Left forelimb (tissue), 1 donor: Measurements from ENCODE around the gene TSC22D2.
"Not testable (repeated sequence)": the region's sequence is repeated elsewhere in the genome, so short reads cannot be mapped to it uniquely, and the experiment has no call there.

Source experiments
- DNase-seq: peaks from one replicate; pipeline ENCODE4 v3.0.0-alpha.2; 2018; ENCODE audit warnings: low spot score

Gene TSC22D2

GRCh38 chr3:150449169-150449721 lies 41.1 kb downstream of the TSC22D2 start:
- no peak for DNase-seq

- no peak for DNase-seq
These were observed 42.8 kb downstream of the TSC22D2 start for GRCh38 chr3:150450916-150451315.

- DNase-seq: no peak
These were observed 43.4 kb downstream of the TSC22D2 start for GRCh38 chr3:150451329-150452048.

- no peak for DNase-seq
These were observed 45.3 kb downstream of the TSC22D2 start for GRCh38 chr3:150453353-150453752.

- DNase-seq: no peak
These were observed 46.0 kb downstream of the TSC22D2 start for GRCh38 chr3:150454085-150454484.

GRCh38 chr3:150454622-150455021 lies 46.5 kb downstream of the TSC22D2 start:
- DNase-seq: no peak

- DNase-seq: no peak
These were observed 47.2 kb downstream of the TSC22D2 start for GRCh38 chr3:150455341-150455740.

- no peak for DNase-seq
These were observed 49.9 kb downstream of the TSC22D2 start for GRCh38 chr3:150458001-150458400.

GRCh38 chr3:150460484-150460883 lies 52.4 kb downstream of the TSC22D2 start:
- DNase-seq: no peak

GRCh38 chr3:150461399-150461798 lies 53.3 kb downstream of the TSC22D2 start:
- no peak for DNase-seq

- DNase-seq: no peak
These were observed 54.0 kb downstream of the TSC22D2 start for GRCh38 chr3:150462108-150462507.

GRCh38 chr3:150464684-150465083 lies 56.6 kb downstream of the TSC22D2 start:
- DNase-seq: no peak

- DNase-seq: no peak
These were observed 59.3 kb downstream of the TSC22D2 start for GRCh38 chr3:150467381-150467780.

- DNase-seq: no peak
These were observed 61.2 kb downstream of the TSC22D2 start for GRCh38 chr3:150469031-150469930.

- no peak for DNase-seq
These were observed 62.0 kb downstream of the TSC22D2 start for GRCh38 chr3:150469931-150470740.

- no peak for DNase-seq
These were observed 64.3 kb downstream of the TSC22D2 start for GRCh38 chr3:150472421-150472820.

- DNase-seq: not testable (repeated sequence)
These were observed 65.1 kb downstream of the TSC22D2 start for GRCh38 chr3:150473161-150473560.

- DNase-seq: no peak
These were observed 71.3 kb downstream of the TSC22D2 start for GRCh38 chr3:150479370-150479769.

GRCh38 chr3:150480877-150481276 lies 72.8 kb downstream of the TSC22D2 start:
- DNase-seq: no peak

- DNase-seq: no peak
These were observed 75.1 kb downstream of the TSC22D2 start for GRCh38 chr3:150483226-150483625.

- DNase-seq: no peak
These were observed 76.3 kb downstream of the TSC22D2 start for GRCh38 chr3:150484410-150484809.

- DNase-seq: no peak
These were observed 80.8 kb downstream of the TSC22D2 start for GRCh38 chr3:150488867-150489266.
